ENCODE data around the gene TSG101.

- TF ChIP-seq POLR2A (IDR thresholded peaks at IDR 0.05; ENCODE audit: low read depth, low read length) (no peak), POLR2AphosphoS5 (IDR thresholded peaks at IDR 0.05; ENCODE audit: low read depth, low read length) (no peak)
These were observed 31.0 kb downstream of the TSG101 start for GRCh38 chr11:18495703-18496102.
